Activated CD4-positive, CD25-positive, alpha-beta regulatory T cell treated with anti-CD3 and anti-CD28 coated beads, Interleukin-2, amount 50 U/mL, for 16 hours (primary cell): ENCODE data around the gene NRXN2.

Source experiments
- DNase-seq: peaks from one replicate; pipeline ENCODE4 v3.0.0-alpha.2; 2020; ENCODE audit warnings: low read depth, low spot score

Gene NRXN2

GRCh38 chr11:64649291-64649697, 73.7 kb downstream of the NRXN2 start:
- no peak for DNase-seq

- no peak for DNase-seq
These were observed 74.4 kb downstream of the NRXN2 start for GRCh38 chr11:64648551-64648950.

GRCh38 chr11:64647019-64647779, 75.8 kb downstream of the NRXN2 start:
- no peak for DNase-seq

GRCh38 chr11:64644647-64645275, 78.2 kb downstream of the NRXN2 start:
- no peak for DNase-seq

- no peak for DNase-seq
These were observed 78.9 kb downstream of the NRXN2 start for GRCh38 chr11:64643920-64644646.

- DNase-seq: no peak
These were observed 79.6 kb downstream of the NRXN2 start for GRCh38 chr11:64643256-64643881.

GRCh38 chr11:64642871-64643255, 80.1 kb downstream of the NRXN2 start:
- no peak for DNase-seq

GRCh38 chr11:64642418-64642735, 80.6 kb downstream of the NRXN2 start:
- DNase-seq: no peak

- no peak for DNase-seq
These were observed 81.2 kb downstream of the NRXN2 start for GRCh38 chr11:64641596-64642417.

- no peak for DNase-seq
These were observed 83.1 kb downstream of the NRXN2 start for GRCh38 chr11:64639885-64640284.

GRCh38 chr11:64638829-64639228, 84.2 kb downstream of the NRXN2 start:
- DNase-seq: no peak

GRCh38 chr11:64638018-64638665, 84.9 kb downstream of the NRXN2 start:
- no peak for DNase-seq

GRCh38 chr11:64637334-64638017, 85.5 kb downstream of the NRXN2 start:
- no peak for DNase-seq

GRCh38 chr11:64633555-64634159, 89.3 kb downstream of the NRXN2 start:
- no peak for DNase-seq

- DNase-seq: no peak
These were observed 90.3 kb downstream of the NRXN2 start for GRCh38 chr11:64632654-64633053.

- no peak for DNase-seq
These were observed 90.8 kb downstream of the NRXN2 start for GRCh38 chr11:64632237-64632636.

- DNase-seq: no peak
These were observed 91.3 kb downstream of the NRXN2 start for GRCh38 chr11:64631675-64632074.

GRCh38 chr11:64629796-64630562, 93.0 kb downstream of the NRXN2 start:
- no peak for DNase-seq

- no peak for DNase-seq
These were observed 93.9 kb downstream of the NRXN2 start for GRCh38 chr11:64629103-64629502.
